GM18511 (cell line): Measurements from ENCODE around the gene CD7.
"Not testable (repeated sequence)": the region's sequence is repeated elsewhere in the genome, so short reads cannot be mapped to it uniquely, and the experiment has no call there.

Experiments
- ATAC-seq: cut with Tn5 transposase; IDR thresholded peaks from one replicate; pipeline ENCODE4 v1.9.1; 2021; ENCODE audit warnings: mild to moderate bottlenecking, moderate library complexity; ENCODE audit not compliant: unreplicated experiment

CD7 gene

GRCh38 chr17:82347994-82348393 lies 30.6 kb upstream of the CD7 start:
- ATAC-seq: not testable (repeated sequence)

DNA sequence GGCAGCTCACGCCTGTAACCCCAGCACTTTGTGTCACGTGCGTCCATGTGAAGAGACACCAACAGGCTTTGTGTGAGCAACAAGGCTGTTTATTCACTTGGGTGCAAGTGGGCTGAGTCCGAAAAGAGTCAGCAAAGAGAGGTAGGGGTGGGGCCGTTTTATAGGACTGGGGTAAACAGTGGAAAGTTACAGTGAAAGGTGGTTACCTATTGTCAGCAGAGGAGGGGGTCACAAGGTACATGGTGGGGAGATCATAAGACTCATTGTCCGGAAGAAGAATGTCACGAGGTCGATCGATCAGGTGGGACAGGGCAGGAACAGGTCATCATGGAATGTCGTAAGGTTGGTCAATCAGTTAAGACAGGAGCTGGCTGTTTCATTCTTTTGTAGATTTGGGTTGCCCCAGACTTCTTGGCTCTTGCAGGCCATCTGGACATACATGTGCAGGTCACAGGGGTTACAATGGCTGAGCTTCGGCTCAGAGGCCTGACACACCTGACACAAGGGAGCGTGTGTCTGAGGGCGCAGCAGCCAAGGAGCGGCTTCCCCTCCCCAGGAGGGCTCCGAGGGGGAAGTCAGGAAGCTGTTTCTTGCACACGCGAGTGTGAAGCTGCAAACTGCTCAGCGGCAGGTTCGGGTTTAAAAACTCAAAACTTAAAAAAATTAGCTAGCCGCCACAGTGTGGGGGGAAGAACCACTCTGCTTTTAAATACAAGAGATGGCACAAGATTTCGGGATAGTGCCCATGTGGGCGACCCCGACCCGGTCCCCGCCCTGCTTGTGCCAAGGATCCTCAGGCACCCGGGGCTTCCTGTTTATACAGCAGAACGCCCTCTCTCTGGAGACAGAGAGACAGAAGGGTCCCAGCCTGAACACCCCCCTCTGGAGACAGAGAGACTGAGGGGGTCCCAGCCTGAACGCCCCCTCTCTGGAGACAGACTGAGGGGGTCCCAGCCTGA lies 29.2 kb upstream of the CD7 start:
- ATAC-seq: no peak

- ATAC-seq: no peak
Measured at GRCh38 chr17:82345151-82345976, 28.0 kb upstream of the CD7 start.

DNA sequence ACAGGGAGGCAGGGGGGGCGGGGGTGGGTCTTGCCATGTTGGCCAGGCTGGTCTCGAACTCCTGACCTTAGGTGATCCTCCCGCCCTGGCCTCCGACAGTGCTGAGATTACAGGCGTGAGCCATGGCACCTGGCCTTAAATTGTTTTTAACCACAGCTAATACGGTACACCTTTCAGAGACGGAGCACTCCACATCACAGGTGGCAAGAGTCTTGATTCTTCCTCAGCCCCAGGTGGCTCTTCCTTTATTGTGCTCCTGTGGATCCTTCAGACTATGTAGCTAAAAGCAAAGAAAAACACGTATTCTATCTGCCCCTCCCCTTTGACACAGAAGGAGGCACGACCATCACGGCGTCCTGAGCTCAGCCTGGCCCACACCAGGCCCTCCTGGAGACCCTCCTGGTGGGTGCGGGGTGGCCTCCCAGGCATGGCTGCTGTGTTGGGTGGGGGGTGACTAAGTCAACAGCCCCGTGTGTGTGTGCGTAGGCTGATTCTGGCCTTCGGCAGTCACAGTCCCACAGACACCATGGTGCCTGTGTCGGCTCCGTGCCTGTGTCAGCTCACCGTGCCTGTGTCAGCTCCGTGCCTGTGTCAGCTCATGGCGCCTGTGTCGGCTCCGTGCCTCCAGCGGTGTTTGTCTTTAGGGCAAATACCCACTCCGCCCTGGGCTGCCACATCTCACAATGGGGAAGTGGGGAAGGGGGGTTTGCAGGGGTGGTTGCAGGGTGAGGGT lies 26.9 kb upstream of the CD7 start:
- ATAC-seq: no peak

DNA sequence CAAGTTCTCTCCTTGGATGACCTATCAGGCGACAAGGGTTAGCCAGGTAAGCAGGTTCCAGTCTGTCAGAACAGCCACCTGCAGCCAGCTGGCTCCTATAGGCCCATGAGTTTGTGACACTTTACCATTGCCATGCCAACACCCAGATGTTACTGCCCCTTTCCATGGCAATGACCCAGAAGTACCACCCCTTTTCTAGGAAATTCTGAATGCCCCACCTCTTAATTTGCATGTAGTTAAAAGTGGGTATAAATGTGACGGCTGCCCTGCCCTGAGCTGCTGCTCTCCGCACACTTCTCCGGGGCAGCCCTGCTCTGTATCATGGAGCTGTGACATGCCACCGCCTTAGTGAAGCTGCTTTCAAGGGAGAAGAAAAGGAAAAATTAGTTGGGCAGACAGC lies 26.2 kb upstream of the CD7 start:
- ATAC-seq: no peak

DNA sequence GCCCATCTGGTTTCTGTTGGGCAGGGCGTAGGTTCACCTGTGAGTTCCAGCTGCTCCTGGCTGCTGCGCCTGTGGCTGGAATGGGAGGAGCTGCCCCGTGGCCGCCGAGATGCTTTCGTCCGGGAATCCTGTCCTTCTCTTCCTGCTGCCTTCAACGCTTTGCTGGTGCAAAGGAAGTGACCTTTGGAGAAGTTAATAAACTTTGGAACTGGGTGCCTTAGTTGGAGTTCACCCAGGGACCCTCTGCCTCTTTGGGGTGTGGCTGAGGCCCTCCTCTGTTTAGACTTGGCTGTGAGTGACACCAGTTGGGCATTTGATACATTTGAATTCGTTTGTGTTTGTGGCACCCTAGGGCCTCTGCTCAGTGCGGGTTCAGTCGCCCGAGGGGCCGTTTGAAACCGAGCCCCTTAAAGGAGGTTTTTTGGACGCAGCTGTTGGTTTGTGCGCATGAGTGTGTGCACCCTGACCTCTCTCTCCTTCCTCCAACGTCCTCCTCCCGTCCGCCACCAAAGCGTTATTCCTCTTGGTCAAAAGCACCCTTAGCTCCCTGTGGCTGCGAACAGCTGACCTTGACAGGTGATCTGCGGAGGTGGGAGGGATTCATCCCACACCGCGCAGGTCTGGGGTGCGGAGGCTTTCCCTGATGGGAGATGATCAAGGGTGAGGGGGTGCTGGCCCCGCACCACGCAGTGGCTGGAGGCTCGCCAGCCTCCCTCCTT lies 25.1 kb upstream of the CD7 start:
- ATAC-seq: no peak

DNA sequence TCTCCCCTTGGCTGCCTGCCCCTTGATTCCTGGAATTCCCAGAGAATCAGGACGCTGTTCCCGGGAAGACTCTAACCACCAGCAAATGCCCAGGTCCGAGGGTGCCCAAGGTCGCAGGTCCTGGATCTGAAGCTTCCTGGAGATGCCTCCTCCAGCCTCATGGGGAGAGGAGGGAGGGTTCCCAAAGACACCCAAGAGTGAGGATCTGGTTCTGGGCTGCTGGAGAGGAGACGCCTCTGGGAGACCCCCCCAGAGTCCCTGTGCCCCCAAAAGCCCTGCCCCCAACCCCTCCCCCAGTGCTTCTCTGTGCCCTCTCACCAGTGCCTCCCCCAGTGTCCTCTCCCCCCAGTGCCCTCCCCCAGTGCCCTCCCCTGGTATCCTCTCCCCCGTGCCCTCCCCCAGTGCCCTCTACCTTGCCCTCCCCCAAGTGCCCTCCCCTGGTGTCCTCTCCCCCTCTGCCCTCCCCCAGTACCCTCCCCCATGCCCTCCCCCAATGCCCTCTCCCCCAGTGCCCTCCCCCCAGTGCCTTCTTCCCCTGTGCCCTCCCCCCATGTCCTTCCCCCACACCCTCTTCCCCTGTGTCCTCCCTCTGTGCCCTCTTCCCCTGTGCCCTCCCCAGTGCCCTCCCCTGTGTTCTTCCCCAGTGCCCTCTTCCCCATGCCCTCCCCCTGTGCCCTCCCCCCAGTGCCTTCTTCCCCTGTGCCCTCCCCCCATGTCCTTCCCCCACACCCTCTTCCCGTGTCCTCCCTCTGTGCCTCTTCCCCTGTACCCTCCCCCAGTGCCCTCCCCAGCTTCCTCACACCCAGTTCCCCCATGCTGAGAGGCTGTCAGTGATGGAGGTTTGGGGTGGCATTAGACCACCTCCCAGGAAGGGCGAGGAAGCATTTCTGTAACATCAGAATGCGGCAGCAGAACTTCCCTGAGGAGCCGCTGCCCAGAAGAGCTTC lies 22.5 kb upstream of the CD7 start:
- ATAC-seq: no peak

DNA sequence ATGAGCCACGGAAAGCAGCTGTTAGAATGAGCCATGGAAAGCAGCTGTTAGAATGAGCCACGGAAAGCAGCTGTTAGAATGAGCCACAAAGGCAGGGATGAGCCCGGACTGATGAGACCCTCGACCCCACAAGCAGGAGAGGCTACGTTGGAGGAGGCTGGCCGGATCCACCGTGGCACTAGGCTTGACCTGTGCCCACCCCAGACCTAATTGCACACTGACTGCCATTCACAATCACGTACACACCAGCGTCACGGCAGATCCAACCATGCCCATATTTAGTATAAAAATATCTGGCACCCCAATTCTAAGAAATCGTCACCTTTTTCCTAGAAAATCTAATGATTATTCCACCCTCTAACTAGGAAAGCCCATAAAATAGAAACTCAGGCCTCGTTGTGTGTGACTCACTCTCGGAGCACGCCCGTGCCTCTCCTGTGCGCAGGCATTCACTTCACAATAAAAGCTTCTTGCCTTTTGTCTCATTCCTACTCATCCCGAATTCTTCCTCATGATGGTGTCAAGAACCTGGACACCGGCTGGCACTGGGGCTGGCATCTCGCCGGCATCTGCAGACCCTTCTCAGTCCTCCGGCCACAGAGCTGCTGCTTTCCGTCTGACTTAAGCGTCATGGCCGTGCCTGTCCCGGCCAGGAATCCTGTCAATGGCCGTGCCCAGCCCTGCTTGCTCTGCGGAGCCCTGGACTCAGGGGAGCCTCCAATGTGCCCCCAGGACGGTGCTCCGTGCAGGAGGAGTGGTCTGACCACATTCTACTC lies 21.6 kb upstream of the CD7 start:
- no peak for ATAC-seq

GRCh38 chr17:82334622-82335394 lies 17.4 kb upstream of the CD7 start:
- no peak for ATAC-seq

- no peak for ATAC-seq
Measured at GRCh38 chr17:82334204-82334621, 16.8 kb upstream of the CD7 start.

DNA sequence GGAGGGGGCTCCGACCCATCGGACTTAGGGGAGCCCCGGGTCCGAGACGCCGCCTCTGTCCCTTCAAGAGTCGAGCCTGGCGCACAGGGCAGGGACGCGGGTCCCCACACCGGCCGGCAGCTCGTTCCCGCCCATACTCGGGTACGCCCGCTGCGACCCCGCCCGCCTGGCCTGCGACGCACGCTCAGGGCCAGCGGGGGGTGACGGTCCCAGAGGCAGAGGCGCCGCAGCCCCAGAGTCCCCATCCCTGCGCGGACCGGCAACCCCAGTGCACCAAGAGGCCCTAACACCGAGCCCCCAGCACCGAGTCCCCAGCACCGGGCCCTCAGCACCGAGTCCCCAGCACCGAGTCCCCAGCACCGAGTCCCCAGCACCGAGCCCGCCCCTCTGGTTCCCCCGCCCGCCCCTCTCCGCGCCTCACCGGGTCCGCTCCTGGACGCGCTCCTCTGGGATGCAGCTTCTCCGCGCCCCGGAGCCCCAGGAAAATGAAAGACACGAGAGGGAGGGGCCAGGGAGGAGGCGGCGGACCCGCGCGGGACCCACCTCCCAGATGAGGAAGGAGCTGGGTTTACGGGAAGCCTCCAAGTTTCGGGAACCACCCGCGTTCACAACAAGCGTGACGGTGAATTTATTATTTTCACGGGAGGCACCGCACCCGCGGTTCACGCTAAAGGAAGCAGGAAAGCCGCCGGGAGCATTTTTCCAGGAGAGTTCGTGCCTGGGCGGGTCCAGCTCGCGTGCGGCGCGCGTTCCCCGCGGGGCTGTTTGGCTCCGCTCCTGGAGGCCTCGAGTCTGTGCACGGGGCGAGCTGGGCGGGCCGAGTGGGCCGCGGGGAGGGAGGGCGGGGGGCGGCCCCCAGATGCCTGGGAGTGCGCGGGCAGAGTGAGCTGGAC lies 16.1 kb upstream of the CD7 start, which contains the start of gene SECTM1:
SECTM1 (minus strand) TSS at position 488 of the 893 bp plus-strand sequence. CDS start 6,526 bp downstream, outside the sequence.
- no peak for ATAC-seq

DNA sequence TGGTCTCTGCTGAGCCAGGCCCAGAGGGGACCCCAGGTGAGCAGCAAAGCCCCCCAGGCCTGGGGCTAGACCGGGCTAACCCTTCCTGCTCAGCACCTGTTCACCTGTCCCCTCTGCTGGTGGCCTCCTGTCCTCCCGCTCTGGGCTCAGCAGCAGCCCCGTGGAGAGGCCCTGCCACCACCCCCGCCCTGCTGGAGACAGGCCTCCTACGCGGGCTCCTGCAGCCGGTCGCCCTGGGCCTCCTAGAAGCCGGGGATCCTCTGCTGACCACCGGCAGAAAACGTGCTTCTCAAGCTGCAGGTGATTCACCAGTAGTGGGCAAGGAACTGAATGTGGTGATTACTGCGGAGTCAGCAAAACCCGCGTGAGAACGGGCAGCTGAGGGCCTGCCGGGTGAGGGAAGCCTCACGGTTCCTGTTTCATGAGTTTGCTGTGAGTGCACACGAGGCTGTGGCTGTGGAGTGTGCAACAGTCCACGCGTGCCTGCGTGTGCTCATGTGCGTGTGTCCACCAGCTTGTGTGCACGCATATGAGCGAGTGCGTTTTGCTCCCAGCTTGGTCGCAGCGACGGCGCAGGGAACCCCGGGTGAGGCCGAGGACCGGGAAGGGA lies 15.4 kb upstream of the CD7 start:
- ATAC-seq: no peak

DNA sequence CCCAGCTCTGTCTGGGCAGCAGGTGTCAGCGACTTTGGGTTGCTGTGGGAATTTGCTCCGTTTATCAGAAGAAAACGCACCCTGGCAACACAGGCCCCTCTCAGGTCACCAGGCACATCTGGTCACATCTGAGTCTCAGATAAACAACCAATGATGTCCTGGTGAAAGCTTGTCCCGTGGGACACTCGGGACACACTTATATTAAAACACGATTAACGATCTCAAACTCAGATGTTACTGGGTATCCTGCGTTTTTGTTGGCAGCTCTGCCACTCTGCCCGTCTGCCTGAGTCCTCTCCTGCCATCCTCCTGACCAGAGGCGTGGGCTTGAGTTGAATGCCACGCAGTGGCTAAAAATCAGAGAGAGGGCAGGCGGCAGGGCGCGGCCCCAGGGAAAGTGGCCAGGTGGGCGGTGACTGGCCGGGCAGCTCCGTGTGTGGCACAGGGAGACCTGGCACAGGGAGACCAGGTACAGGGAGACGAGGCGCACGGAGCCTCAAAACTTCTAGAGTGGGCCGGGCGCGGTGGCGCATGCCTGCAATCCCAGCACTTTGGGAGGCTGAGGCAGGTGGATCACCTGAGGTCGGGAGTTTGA lies 14.0 kb upstream of the CD7 start:
- no peak for ATAC-seq

DNA sequence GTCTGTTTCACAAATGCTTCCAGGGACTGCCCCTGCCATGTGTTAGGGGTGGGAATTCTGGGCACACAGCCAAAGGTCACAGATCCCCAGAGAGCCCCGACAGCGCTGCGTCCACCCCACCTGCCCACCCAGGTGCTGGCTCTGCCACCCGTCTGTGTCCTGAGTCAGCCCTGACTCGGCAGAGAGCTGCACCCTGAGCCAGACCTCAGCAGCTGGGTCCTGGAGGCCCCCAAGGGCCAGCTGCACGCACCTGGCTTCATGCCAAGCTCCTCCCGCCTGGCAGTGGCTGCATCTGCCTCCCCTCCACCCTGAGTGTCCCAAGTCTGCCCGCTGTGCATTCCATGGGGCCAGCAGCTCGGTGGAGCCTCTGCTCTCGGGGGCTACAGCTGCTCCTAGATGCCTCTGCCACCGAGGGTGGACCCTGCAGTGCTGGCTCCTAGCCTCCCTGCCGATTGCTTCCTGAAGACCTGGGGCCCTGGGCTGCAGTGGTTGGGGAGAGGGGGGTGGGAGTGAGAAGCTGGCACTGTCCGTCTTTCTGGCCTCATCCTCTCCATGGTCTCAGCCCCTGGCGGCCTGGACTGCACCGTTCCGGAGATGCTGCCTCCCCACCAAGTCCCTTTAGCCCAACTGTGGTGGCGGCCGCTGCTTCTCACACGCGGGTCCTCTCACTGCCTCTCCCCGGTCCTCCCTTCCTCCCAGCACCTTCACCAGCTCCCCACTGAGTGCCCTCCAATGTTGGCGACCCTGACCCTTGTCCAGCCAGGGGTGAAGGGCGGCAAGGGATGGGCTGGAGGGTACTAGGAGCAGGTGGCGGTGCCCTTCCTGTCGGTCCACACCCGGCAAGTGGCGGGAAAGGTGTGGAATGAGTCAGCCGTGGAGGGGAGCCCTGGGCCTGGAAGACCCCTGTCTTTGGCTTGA lies 13.2 kb upstream of the CD7 start:
- ATAC-seq: no peak
